Amniotic epithelial cell (primary cell): ENCODE data around the gene DPYD.

Experiments
- DNase-seq: peaks from one replicate; pipeline ENCODE4 v3.0.0-alpha.2; 2010; ENCODE audit warnings: low read depth

The DPYD gene

DNA sequence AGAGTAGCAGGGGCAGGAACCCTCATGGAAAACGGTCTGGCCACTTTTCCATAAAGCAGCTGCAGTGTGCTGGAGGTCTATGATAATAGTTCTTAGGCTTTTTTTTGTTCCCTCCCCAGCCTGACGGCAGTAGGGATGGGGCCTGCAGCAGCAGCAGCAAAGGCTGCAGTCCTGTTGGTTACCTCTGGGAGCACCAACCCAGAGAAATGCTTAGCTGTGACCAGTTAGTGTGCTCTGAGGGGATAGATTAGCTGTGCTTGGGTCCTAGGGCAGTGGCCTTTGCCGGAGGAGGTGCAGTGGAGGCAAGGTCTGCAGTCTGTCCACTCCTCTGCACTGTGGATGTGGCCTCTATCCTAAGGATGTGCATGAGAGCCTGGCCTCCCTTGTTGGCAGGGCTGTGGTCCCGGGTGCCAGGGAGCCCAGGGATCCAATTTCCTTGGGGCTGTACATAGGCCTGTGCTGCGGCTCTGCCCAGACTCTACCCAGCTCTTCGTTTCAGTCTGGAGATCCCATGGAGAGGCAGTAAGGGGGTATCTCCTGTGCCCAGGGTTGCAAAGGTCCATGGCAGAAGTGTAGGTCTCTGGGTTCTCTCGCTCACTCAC is 876.6 kb downstream of the DPYD start:
- no peak for DNase-seq

DNA sequence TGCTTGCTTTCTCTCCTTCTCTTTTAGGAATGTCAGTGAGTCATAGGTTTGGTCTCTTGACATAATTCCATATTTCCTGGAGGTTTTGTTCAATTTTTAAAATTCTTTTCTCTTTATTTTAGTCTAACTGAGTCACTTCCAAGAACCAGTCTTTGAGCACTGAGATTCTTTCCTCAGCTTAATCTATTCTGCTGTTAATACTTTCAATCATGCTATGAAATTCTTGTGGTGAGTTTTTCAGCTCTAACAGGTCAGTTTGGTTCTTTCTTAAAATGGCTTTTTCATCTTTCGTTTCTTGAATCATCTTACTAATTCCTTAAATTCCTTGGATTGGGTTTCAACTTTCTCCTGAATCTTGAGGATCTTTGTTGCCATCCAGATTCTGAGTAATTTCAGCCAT is 878.3 kb downstream of the DPYD start:
- peak; percentile 54 for DNase-seq

DNA sequence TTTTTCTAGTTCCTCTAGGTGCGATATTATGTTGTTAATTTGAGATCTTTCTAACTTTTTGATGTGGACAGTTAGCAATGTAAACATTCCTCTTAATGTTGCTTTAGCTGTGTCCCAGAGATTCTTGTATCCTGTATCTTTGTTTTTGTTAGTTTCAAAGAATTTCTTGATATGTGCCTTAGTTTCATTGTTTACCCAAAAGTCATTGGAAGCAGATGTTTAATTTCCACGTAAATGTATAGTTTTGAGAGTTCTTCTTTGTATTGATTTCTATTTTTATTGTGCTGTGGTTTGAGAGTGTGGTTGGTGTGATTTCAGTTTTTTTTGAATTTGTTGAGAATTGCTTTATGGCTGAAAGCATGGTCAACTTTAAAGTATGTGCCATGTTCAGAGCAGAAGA is 879.8 kb downstream of the DPYD start:
- DNase-seq: no peak

DNA sequence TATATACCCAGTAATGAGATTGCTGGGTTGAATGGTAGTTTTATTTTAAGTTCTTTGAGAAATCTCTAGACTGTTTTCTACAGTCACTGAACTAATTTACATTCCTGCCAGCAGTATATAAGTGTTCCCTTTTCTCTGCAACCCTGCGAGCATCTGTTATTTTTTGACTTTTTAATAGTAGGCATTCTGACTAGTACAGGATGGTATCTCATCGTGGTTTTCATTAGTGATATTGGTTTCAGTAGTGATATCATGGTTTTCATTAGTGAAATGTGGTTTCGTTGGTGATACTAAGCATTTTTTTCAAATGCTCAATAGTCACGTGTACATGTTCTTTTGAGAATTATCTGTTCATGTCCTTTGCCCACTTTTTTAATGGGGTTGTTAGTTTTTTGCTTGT is 882.4 kb downstream of the DPYD start:
- peak; percentile 46 for DNase-seq

DNA sequence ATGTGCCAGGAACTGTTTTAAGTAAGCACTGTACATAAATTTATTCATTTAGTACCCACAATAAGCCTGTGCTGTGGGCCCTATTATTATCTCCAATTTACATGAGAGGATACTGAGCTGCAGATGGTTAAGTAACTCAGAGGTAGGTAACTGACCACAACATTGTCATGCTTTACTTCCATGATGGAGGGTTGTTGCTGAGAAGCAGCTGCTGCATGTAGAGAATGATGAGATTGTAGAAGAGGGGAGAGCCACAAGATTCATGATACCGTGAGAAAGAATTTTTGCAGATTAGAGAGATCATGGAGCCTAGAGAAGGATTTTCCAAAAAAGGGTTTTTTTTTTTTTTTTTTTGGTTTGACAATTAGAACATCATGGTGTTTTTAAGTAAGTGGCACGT is 886.2 kb downstream of the DPYD start:
- DNase-seq: peak; percentile 67

DNA sequence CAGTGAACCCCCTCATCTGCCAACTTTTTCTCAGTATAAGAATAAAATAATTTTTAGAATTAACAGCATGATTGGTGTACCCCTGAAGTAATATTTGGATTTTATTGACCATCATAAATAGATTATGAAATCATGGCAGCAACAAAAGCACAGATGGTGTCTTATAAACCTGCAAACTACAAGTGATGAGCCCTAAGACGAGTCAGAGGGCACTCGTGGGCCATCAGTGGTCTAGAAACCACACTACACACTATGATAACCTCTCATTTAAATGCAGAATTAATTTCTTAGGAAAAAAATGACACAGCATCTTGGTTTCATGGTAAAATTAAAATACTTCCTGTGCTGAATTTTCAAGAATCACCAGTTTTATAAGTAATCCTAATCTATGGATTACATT is 886.9 kb downstream of the DPYD start:
- peak; percentile 5 for DNase-seq
